HG03439 (cell line): ENCODE data around the gene NMRK2.
A peak's percentile ranks its signal among the peaks of the same experiment; 100 is the strongest.
"Not testable (repeated sequence)": the region's sequence is repeated elsewhere in the genome, so short reads cannot be mapped to it uniquely, and the experiment has no call there.

Source experiments
- ATAC-seq: cut with Tn5 transposase; IDR thresholded peaks from one replicate; pipeline ENCODE4 v1.9.1; 2021; ENCODE audit warnings: mild to moderate bottlenecking, moderate library complexity; ENCODE audit not compliant: unreplicated experiment

The NMRK2 gene

GRCh38 chr19:3963458-3964255 is 30.8 kb downstream of the NMRK2 start:
- ATAC-seq = no peak

GRCh38 chr19:3964256-3965194 is 31.7 kb downstream of the NMRK2 start:
- no peak for ATAC-seq

- ATAC-seq = no peak
Observed at GRCh38 chr19:3966051-3967017, 33.5 kb downstream of the NMRK2 start.

- not testable (repeated sequence) for ATAC-seq
Observed at GRCh38 chr19:3967983-3968382, 35.1 kb downstream of the NMRK2 start.

- no peak for ATAC-seq
Observed at GRCh38 chr19:3968556-3969434, 35.9 kb downstream of the NMRK2 start.

GRCh38 chr19:3969435-3970312 is 36.8 kb downstream of the NMRK2 start:
- ATAC-seq = no peak

- ATAC-seq = no peak
Observed at GRCh38 chr19:3970313-3970807, 37.5 kb downstream of the NMRK2 start.

GRCh38 chr19:3970808-3971598 is 38.1 kb downstream of the NMRK2 start, which contains the start of gene DAPK3:
DAPK3 (minus strand) TSS chr19:3971099; CDS start chr19:3969735, 1,364 bp downstream.
- ATAC-seq = peak; percentile 92

DNA sequence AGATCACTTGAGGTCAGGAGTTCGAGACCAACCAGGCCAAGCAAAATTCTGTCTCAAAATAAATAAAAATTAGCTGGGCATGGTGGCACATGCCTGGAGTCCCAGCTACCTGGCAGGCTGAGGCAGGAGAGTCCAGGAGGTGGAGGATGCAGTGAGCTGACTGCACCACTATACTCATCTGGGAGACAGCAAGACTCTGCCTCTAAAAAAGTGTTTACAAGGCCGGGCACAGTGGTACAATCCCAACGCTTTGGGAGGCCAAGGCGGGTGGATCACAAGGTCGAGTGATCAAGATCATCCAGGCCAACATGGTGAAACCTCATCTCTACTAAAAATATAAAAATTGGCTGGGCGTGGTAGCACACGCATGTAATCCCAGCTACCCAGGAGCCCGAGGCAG is 42.3 kb downstream of the NMRK2 start:
- ATAC-seq = no peak

GRCh38 chr19:3975637-3976087 is 42.8 kb downstream of the NMRK2 start:
- ATAC-seq = no peak

- ATAC-seq = no peak
Observed at GRCh38 chr19:3976495-3977241, 43.8 kb downstream of the NMRK2 start.

- no peak for ATAC-seq
Observed at GRCh38 chr19:3977242-3978143, 44.6 kb downstream of the NMRK2 start.

DNA sequence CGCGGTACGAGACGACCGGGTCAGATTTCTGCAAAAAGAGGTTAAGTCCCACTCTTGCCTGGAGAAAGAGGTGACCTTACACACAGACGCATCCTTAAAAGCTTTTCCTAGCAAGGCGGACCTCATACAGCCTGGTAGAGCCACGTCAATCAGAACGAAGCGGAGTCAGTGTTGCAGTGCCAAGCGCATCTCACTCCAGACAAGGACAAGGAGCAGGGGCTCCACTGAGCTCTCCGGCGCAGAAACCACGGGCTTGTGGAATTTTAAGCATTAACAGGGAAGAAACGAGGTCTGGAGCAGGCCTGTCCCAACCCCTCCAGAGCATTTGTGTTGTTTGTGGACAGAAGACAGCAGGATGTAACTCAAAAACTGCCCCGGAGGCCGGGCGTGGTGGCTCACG is 45.3 kb downstream of the NMRK2 start:
- ATAC-seq = no peak

DNA sequence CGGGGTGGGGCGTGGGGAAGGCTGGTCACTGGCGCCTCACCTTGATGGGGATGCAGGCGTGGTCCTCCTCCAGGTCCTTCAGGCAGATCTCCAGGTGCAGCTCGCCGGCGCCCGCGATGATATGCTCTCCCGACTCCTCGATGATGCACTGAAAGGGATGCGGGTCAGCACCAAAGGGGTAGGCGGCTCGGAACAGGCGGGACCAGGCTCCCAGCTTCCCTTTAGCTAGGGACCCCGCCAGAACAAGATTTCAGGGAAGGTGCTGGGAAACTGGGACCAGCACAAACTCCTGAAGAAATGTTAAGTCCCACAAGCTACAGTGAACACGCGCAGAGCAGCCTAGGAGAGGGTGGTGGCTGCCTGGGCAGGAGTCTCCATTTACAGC is 46.4 kb downstream of the NMRK2 start:
- ATAC-seq = no peak

- ATAC-seq = no peak
Observed at GRCh38 chr19:3979674-3980352, 46.9 kb downstream of the NMRK2 start.
